Prostate gland (tissue), 2 donors: Measurements from ENCODE around the gene GADD45A. TPM values are rescaled to one million over a fixed set of nuclear protein-coding genes. Genes with fewer than 3 reads are reported as not detected.

Source experiments
- DNase-seq: peaks from one replicate; pipeline ENCODE4 v3.0.0-alpha.2; 2019; ENCODE audit warnings: low spot score
- H3K27ac ChIP-seq, 2 donors: fragments of 200-600 bp; sonication (generic); 2 replicates each; pipeline ENCODE4 v1.5.1; 2017 to 2019
- H3K27me3 ChIP-seq: fragments of 200-600 bp; sonication (generic); replicated peaks from 2 replicates; pipeline ENCODE4 v1.5.1; 2019; ENCODE audit not compliant: insufficient read depth
- H3K36me3 ChIP-seq, 2 donors: fragments of 200-600 bp; sonication (generic); 1 replicate in 1 of 2; 2 replicates in 1 of 2; pipeline versions ENCODE4 v1.5.1 to v1.8.1; 2017 to 2019
- H3K4me1 ChIP-seq: fragments of 200-600 bp; sonication (generic); replicated peaks from 2 replicates; pipeline ENCODE4 v1.5.1; 2019
- H3K4me3 ChIP-seq, 2 donors: fragments of 200-600 bp; sonication (generic); 2 replicates each; pipeline ENCODE4 v1.5.1; 2017 to 2019
- H3K9me3 ChIP-seq: fragments of 200-600 bp; sonication (generic); 2 replicates; pipeline ENCODE4 v1.5.1; 2017
- CTCF ChIP-seq, 4 experiments: fragments of 200-600 bp in 2 of 4; fragments of 450-650 bp in 2 of 4; sonication (generic) in 2 of 4; IDR thresholded peaks; 1 replicate in 3 of 4; 2 replicates in 1 of 4; pipeline ENCODE4 v1.5.1; 2016 to 2019; ENCODE audit warnings: antibody characterized with exemption in 4 of 4, mild to moderate bottlenecking in 2 of 4, moderate library complexity in 2 of 4
- POLR2A ChIP-seq: fragments of 450-650 bp; IDR thresholded peaks from one replicate; pipeline ENCODE4 v1.6.1; 2016; ENCODE audit warnings: antibody characterized with exemption, mild to moderate bottlenecking
- POLR2AphosphoS5 ChIP-seq: sonication (generic); formaldehyde crosslinking; IDR thresholded peaks from one replicate; pipeline ENCODE4 v1.6.1; 2017; ENCODE audit warnings: antibody characterized with exemption
- WGBS: methylation state at CpG from one replicate; pipeline ENCODE4 v1.1.5; 2018; 5-methylcytosine and 5-hydroxymethylcytosine counted together
- intact Hi-C: fragments of 100-400 bp; cut with DNase I; formaldehyde crosslinking; loops from one replicate; pipeline ENCODE4 v1.14.2; 2022
- total RNA-seq, 2 donors: library from RNA; depleted of rRNA; stranded (reverse); fragments of >200 nt; gene quantifications; one replicate each; pipeline ENCODE4 v1.1.0, GENCODE V29; 2016

The GADD45A gene
- total RNA-seq, 2 donors from 2014 or later, result 28.9 to 43.9 TPM

GRCh38 chr1:67683766-67684525, 1.1 kb upstream of the GADD45A start:
- Histone ChIP-seq H3K4me1 (no peaks in the 10 kb centered on the region), H3K36me3 (no peaks in the 10 kb centered on the region), H3K27ac (peak overlapping the region in 1 of 2 donors; percentile 43), H3K4me3 (peak overlapping the region in 1 of 2 donors; percentile 70), H3K27me3 (no peaks in the 10 kb centered on the region), H3K9me3 (no peaks in the 10 kb centered on the region)
- TF ChIP-seq POLR2AphosphoS5 (no peak), POLR2A (no peak), CTCF (IDR thresholded peaks at IDR 0.05) (no peak)
- WGBS, result 10% methylated on average over 8 of the region's 8 CpGs
- intact Hi-C loops, result loop anchor here (5.0 to 10.0 kb wide), 2 partner anchors 37 to 151 kb away; partner anchors contain the start of gene GNG12
- no peak for DNase-seq

DNA sequence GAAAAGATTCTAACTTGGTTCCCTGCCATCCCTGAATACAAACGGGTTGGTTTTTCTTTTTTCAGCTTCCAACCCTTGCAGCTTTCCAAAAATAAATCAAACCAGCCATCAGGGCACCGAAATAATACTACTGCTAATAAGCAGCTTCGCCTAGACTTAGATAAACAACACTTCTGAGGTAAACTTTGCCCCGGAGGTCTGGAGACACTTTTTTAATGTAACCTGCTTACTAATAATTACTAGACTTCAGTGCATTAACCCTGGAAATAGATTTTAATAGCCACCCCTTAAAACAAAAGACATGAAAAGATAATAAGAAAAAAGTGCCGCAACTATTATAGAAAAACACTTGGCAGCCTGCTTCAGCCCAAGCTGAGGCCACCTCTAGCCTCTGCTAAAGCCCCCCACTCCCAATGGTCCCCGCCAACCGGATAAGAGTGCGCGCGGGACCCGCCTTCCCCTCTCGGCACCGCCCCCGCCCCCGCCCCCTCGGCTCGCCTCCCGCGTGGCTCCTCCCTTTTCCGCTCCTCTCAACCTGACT, 405 bp upstream of the GADD45A start:
- Histone ChIP-seq H3K27me3 (no peaks in the 10 kb centered on the region), H3K27ac (peak overlapping the region; percentile 43 to 50), H3K36me3 (no peaks in the 10 kb centered on the region), H3K4me3 (peak overlapping the region; percentile 70 to 71), H3K9me3 (no peaks in the 10 kb centered on the region), H3K4me1 (no peaks in the 10 kb centered on the region)
- TF ChIP-seq POLR2A (no peak), CTCF (IDR thresholded peaks at IDR 0.05) (no peak), POLR2AphosphoS5 (no peak)
- intact Hi-C loops, result loop anchor here (5.0 to 10.0 kb wide), 5 partner anchors 37 to 150 kb away; partner anchors contain the start of gene GNG12
- WGBS, result under 1% methylated on average over 20 of the region's 20 CpGs
- no peak for DNase-seq

DNA sequence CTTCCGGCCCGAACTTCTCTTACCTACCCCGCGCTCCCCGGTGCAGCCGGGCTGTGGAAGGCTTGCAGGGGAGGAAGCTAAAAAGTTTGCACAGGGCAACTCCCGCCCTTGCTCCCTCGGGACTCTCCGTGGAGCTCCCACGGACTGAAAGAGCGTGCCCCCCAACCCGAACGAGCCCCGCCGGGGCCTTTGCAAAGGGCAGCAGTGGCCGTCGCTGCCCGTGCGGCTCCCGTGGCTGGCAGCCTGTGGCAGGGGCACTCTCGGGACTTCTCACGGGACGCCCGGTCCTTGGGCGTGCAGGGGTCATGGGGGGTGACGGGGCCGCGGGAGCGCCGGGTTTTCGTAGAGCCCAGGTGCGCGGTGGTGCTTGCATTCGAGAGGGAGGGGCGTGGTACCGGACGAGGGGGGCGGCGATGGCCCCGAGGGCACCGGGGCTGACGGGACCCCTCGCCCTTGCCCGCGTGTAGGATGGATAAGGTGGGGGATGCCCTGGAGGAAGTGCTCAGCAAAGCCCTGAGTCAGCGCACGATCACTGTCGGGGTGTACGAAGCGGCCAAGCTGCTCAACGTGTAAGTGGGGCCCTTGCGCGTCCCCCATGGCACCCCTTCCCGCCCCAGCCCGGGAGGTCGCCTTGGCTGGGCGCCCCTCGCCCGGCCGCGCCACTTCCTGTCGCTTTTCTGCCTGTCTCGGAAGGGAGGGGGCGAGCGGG, 711 bp downstream of the GADD45A start:
- peak overlapping the region; percentile 84 to 91 for H3K27ac ChIP-seq
- WGBS, result under 1% methylated on average over 38 of the region's 65 CpGs
- H3K4me3 ChIP-seq, result peak overlapping the region; percentile 70 to 71
- no peaks in the 10 kb centered on the region for H3K4me1 ChIP-seq
- DNase-seq, result peak; percentile 24
- H3K9me3 ChIP-seq, result no peaks in the 10 kb centered on the region
- TF ChIP-seq CTCF (IDR thresholded peaks at IDR 0.05) (no peak), POLR2A (no peak), POLR2AphosphoS5 (no peak)
- no peaks in the 10 kb centered on the region for H3K27me3 ChIP-seq
- intact Hi-C loops, result loop anchor here (5.0 to 10.0 kb wide), 4 partner anchors 67 to 149 kb away; partner anchors contain the start of gene GNG12
- no peaks in the 10 kb centered on the region for H3K36me3 ChIP-seq

DNA sequence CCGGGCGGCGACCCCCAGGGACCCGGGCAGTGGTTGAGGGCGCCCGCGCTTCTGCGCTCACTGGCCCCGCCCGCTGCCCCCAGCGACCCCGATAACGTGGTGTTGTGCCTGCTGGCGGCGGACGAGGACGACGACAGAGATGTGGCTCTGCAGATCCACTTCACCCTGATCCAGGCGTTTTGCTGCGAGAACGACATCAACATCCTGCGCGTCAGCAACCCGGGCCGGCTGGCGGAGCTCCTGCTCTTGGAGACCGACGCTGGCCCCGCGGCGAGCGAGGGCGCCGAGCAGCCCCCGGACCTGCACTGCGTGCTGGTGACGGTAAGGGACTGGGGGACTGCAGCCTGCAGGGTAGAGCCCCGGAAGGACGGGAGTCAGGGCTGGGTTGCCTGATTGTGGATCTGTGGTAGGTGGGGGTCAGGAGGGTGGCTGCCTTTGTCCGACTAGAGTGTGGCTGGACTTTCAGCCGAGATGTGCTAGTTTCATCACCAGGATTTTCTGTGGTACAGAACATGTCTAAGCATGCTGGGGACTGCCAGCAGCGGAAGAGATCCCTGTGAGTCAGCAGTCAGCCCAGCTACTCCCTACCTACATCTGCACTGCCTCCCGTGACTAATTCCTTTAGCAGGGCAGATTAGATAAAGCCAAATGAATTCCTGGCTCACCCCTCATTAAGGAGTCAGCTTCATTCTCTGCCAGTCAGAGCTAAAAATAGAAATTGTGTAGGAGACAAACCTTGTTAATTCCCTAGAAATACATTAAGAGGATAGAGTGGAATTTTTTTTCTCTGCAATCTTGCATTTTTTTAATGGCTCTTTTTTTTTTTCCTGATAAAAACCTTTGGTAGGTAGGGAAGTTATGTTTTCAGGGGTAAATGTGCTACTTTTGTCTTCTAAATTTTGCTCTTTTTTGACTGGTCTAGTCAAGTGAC, 1.5 kb downstream of the GADD45A start:
- DNase-seq, result peak; percentile 88
- Histone ChIP-seq H3K27ac (peak overlapping the region; percentile 84 to 91), H3K4me3 (peak overlapping the region; percentile 70 to 71), H3K9me3 (no peaks in the 10 kb centered on the region), H3K4me1 (no peaks in the 10 kb centered on the region), H3K36me3 (no peaks in the 10 kb centered on the region), H3K27me3 (no peaks in the 10 kb centered on the region)
- intact Hi-C loops, result loop anchor here (5.0 to 10.0 kb wide), 4 partner anchors 66 to 149 kb away; partner anchors contain the start of gene GNG12
- TF ChIP-seq CTCF (IDR thresholded peaks at IDR 0.05), result peak in 1 of 4 experiments; percentile 8
- peak; percentile 32 for TF ChIP-seq POLR2A
- TF ChIP-seq POLR2AphosphoS5, result peak; percentile 90
- under 1% methylated on average over 35 of the region's 43 CpGs for WGBS
